Measurements from ENCODE around the gene NRXN3.

Gene NRXN3

GRCh38 chr14:79555429-79555828 is 1385.3 kb downstream of the NRXN3 start:
- no peak for DNase-seq
- in situ Hi-C loops (cut with MboI; ENCODE audit: low pct_unique_long_range_greater_than_20kb, low sequenced_read_pairs): no loop called here

GRCh38 chr14:79557309-79557708 is 1387.1 kb downstream of the NRXN3 start:
- in situ Hi-C loops (cut with MboI; ENCODE audit: low pct_unique_long_range_greater_than_20kb, low sequenced_read_pairs): no loop called here

GRCh38 chr14:79562185-79562584 is 1392.0 kb downstream of the NRXN3 start:
- no peak for DNase-seq
- in situ Hi-C loops (cut with MboI; ENCODE audit: low pct_unique_long_range_greater_than_20kb, low sequenced_read_pairs): no loop called here

More at GRCh38 chr14:79557309-79557708, 1387.1 kb downstream of the NRXN3 start:
- no peak for DNase-seq

GRCh38 chr14:79564371-79564770 is 1394.2 kb downstream of the NRXN3 start:
- in situ Hi-C loops (cut with MboI; ENCODE audit: low pct_unique_long_range_greater_than_20kb, low sequenced_read_pairs): no loop called here
- DNase-seq: no peak

- in situ Hi-C loops (cut with MboI; ENCODE audit: low pct_unique_long_range_greater_than_20kb, low sequenced_read_pairs): no loop called here
- DNase-seq: no peak
Measured at GRCh38 chr14:79567306-79567705, 1397.1 kb downstream of the NRXN3 start.

GRCh38 chr14:79568594-79568993 is 1398.4 kb downstream of the NRXN3 start:
- in situ Hi-C loops (cut with MboI; ENCODE audit: low pct_unique_long_range_greater_than_20kb, low sequenced_read_pairs): no loop called here
- no peak for DNase-seq

GRCh38 chr14:79569072-79569471 is 1398.9 kb downstream of the NRXN3 start:
- no peak for DNase-seq
- in situ Hi-C loops (cut with MboI; ENCODE audit: low pct_unique_long_range_greater_than_20kb, low sequenced_read_pairs): no loop called here

- DNase-seq: no peak
- in situ Hi-C loops (cut with MboI; ENCODE audit: low pct_unique_long_range_greater_than_20kb, low sequenced_read_pairs): no loop called here
Measured at GRCh38 chr14:79570648-79571047, 1400.5 kb downstream of the NRXN3 start.

GRCh38 chr14:79571366-79571765 is 1401.2 kb downstream of the NRXN3 start:
- in situ Hi-C loops (cut with MboI; ENCODE audit: low pct_unique_long_range_greater_than_20kb, low sequenced_read_pairs): no loop called here
- DNase-seq: no peak

- DNase-seq: peak; percentile 16
- in situ Hi-C loops (cut with MboI; ENCODE audit: low pct_unique_long_range_greater_than_20kb, low sequenced_read_pairs): no loop called here
Measured at GRCh38 chr14:79573486-79573885, 1403.3 kb downstream of the NRXN3 start.

GRCh38 chr14:79575032-79575431 is 1404.9 kb downstream of the NRXN3 start:
- in situ Hi-C loops (cut with MboI; ENCODE audit: low pct_unique_long_range_greater_than_20kb, low sequenced_read_pairs): no loop called here
- DNase-seq: no peak

- in situ Hi-C loops (cut with MboI; ENCODE audit: low pct_unique_long_range_greater_than_20kb, low sequenced_read_pairs): no loop called here
- DNase-seq: no peak
Measured at GRCh38 chr14:79576424-79576823, 1406.3 kb downstream of the NRXN3 start.

- in situ Hi-C loops (cut with MboI; ENCODE audit: low pct_unique_long_range_greater_than_20kb, low sequenced_read_pairs): no loop called here
- DNase-seq: no peak
Measured at GRCh38 chr14:79578470-79578869, 1408.3 kb downstream of the NRXN3 start.

GRCh38 chr14:79580414-79580813 is 1410.2 kb downstream of the NRXN3 start:
- in situ Hi-C loops (cut with MboI; ENCODE audit: low pct_unique_long_range_greater_than_20kb, low sequenced_read_pairs): no loop called here
- DNase-seq: no peak

GRCh38 chr14:79580906-79581305 is 1410.7 kb downstream of the NRXN3 start:
- in situ Hi-C loops (cut with MboI; ENCODE audit: low pct_unique_long_range_greater_than_20kb, low sequenced_read_pairs): no loop called here
- no peak for DNase-seq

GRCh38 chr14:79581912-79582576 is 1411.9 kb downstream of the NRXN3 start:
- no peak for DNase-seq
- in situ Hi-C loops (cut with MboI; ENCODE audit: low pct_unique_long_range_greater_than_20kb, low sequenced_read_pairs): no loop called here

- in situ Hi-C loops (cut with MboI; ENCODE audit: low pct_unique_long_range_greater_than_20kb, low sequenced_read_pairs): no loop called here
Measured at GRCh38 chr14:79583738-79584408, 1413.7 kb downstream of the NRXN3 start.

GRCh38 chr14:79584679-79585078 is 1414.5 kb downstream of the NRXN3 start:
- no peak for DNase-seq

More at GRCh38 chr14:79583738-79584408, 1413.7 kb downstream of the NRXN3 start:
- DNase-seq: no peak

GRCh38 chr14:79585845-79586244 is 1415.7 kb downstream of the NRXN3 start:
- in situ Hi-C loops (cut with MboI; ENCODE audit: low pct_unique_long_range_greater_than_20kb, low sequenced_read_pairs): no loop called here
- DNase-seq: no peak

More at GRCh38 chr14:79584679-79585078, 1414.5 kb downstream of the NRXN3 start:
- in situ Hi-C loops (cut with MboI; ENCODE audit: low pct_unique_long_range_greater_than_20kb, low sequenced_read_pairs): no loop called here

GRCh38 chr14:79586416-79586815 is 1416.2 kb downstream of the NRXN3 start:
- in situ Hi-C loops (cut with MboI; ENCODE audit: low pct_unique_long_range_greater_than_20kb, low sequenced_read_pairs): no loop called here

More at GRCh38 chr14:79586416-79586815, 1416.2 kb downstream of the NRXN3 start:
- DNase-seq: no peak
